ENCODE data around the gene TSPEAR.
"Not testable (repeated sequence)": the region's sequence is repeated elsewhere in the genome, so short reads cannot be mapped to it uniquely, and the experiment has no call there.

Gene TSPEAR

GRCh38 chr21:44623575-44623974 is 87.8 kb downstream of the TSPEAR start:
- DNase-seq = no peak

GRCh38 chr21:44619886-44620285 is 91.5 kb downstream of the TSPEAR start:
- DNase-seq = no peak

- DNase-seq = no peak
These were observed 92.5 kb downstream of the TSPEAR start for GRCh38 chr21:44618909-44619308.

- no peak for DNase-seq
These were observed 92.9 kb downstream of the TSPEAR start for GRCh38 chr21:44618504-44618903.

- no peak for DNase-seq
These were observed 94.3 kb downstream of the TSPEAR start for GRCh38 chr21:44617071-44617501.

- DNase-seq = no peak
These were observed 94.8 kb downstream of the TSPEAR start for GRCh38 chr21:44616591-44616926.

GRCh38 chr21:44615911-44616590 is 95.3 kb downstream of the TSPEAR start:
- DNase-seq = no peak

GRCh38 chr21:44615466-44615865 is 95.9 kb downstream of the TSPEAR start:
- DNase-seq = no peak

- DNase-seq = no peak
These were observed 96.4 kb downstream of the TSPEAR start for GRCh38 chr21:44614961-44615391.

- DNase-seq = no peak
These were observed 97.2 kb downstream of the TSPEAR start for GRCh38 chr21:44614161-44614631.

GRCh38 chr21:44613386-44614155 is 97.8 kb downstream of the TSPEAR start:
- no peak for DNase-seq

- no peak for DNase-seq
These were observed 98.6 kb downstream of the TSPEAR start for GRCh38 chr21:44612669-44613229.

- DNase-seq = no peak
These were observed 99.3 kb downstream of the TSPEAR start, which contains the start of gene KRTAP10-8 for GRCh38 chr21:44612029-44612486. Gene KRTAP10-8 (plus strand): TSS chr21:44612079. CDS start chr21:44612101, 22 bp downstream.

GRCh38 chr21:44611551-44611950 is 99.8 kb downstream of the TSPEAR start:
- DNase-seq = no peak

GRCh38 chr21:44610157-44610843 is 101.1 kb downstream of the TSPEAR start:
- DNase-seq = not testable (repeated sequence)

- DNase-seq = no peak
These were observed 102.2 kb downstream of the TSPEAR start for GRCh38 chr21:44609193-44609592.

- no peak for DNase-seq
These were observed 104.9 kb downstream of the TSPEAR start for GRCh38 chr21:44606495-44606894.

GRCh38 chr21:44603911-44604310 is 107.5 kb downstream of the TSPEAR start:
- DNase-seq = no peak

- no peak for DNase-seq
These were observed 108.1 kb downstream of the TSPEAR start for GRCh38 chr21:44603109-44603875.

- DNase-seq = no peak
These were observed 108.9 kb downstream of the TSPEAR start for GRCh38 chr21:44602463-44602850.

GRCh38 chr21:44601596-44602462 is 109.5 kb downstream of the TSPEAR start:
- no peak for DNase-seq

Data from GOT3 (cell line).